Transverse colon (tissue), 4 donors: ENCODE data around the gene COL23A1. TPM values are rescaled to one million over a fixed set of nuclear protein-coding genes. Genes with fewer than 3 reads are reported as not detected.

Experiments used
- DNase-seq: peaks from one replicate; pipeline ENCODE4 v3.0.0-alpha.2; 2019
- H3K27ac ChIP-seq, 4 donors: fragments of 200-600 bp; sonication (generic); 2 replicates each; pipeline ENCODE4 v1.5.1; 2016 to 2018; ENCODE audit warnings: inconsistent platforms in 4 of 4
- H3K27me3 ChIP-seq: fragments of 200-600 bp; sonication (generic); 2 replicates; pipeline ENCODE4 v1.5.1; 2017; ENCODE audit warnings: inconsistent platforms
- H3K36me3 ChIP-seq, 4 donors: fragments of 200-600 bp; sonication (generic); 2 replicates each; pipeline ENCODE4 v1.5.1; 2017 to 2019; ENCODE audit warnings: inconsistent platforms in 4 of 4
- H3K4me1 ChIP-seq, 4 donors: fragments of 200-600 bp; sonication (generic); 2 replicates each; pipeline ENCODE4 v1.5.1; 2017 to 2020; ENCODE audit warnings: inconsistent platforms in 4 of 4
- H3K4me3 ChIP-seq, 4 donors: fragments of 200-600 bp; sonication (generic); 1 replicate in 1 of 4; 2 replicates in 3 of 4; pipeline versions ENCODE4 v1.5.1 to v1.6.1; 2017 to 2019; ENCODE audit warnings: inconsistent platforms in 4 of 4
- H3K9me3 ChIP-seq, 2 donors: fragments of 200-600 bp; sonication (generic); 2 replicates each; pipeline ENCODE4 v1.5.1; 2017 to 2019; ENCODE audit warnings: inconsistent platforms in 2 of 2
- EP300 ChIP-seq: sonication (generic); formaldehyde crosslinking; IDR thresholded peaks from one replicate; pipeline ENCODE4 v1.6.1; 2017; ENCODE audit warnings: antibody characterized with exemption, low read depth
- POLR2A ChIP-seq: fragments of 450-650 bp; IDR thresholded peaks from one replicate; pipeline ENCODE4 v1.6.1; 2016; ENCODE audit warnings: antibody characterized with exemption, mild to moderate bottlenecking, moderate library complexity
- POLR2AphosphoS5 ChIP-seq, 3 donors: sonication (generic); formaldehyde crosslinking; IDR thresholded peaks; one replicate each; pipeline ENCODE4 v1.6.1; 2016; ENCODE audit warnings: antibody characterized with exemption in 3 of 3
- WGBS, 2 donors: methylation state at CpG; one replicate each; pipeline ENCODE4 v1.1.5; 2018; ENCODE audit warnings: low coverage in 1 of 2; 5-methylcytosine and 5-hydroxymethylcytosine counted together
- in situ Hi-C, 4 donors: fragments of 200-750 bp; cut with MboI; loops; one replicate each; pipeline versions ENCODE4 v1.15.0 to v1.15.1; 2017; ENCODE audit warnings: low sequenced_read_pairs in 3 of 4, low pct_ligation_motif_present in 1 of 4, low pct_unique_long_range_greater_than_20kb in 1 of 4
- intact Hi-C: fragments of 100-400 bp; cut with DNase I; formaldehyde crosslinking; loops from one replicate; pipeline ENCODE4 v1.15.1; 2023; ENCODE audit warnings: low total_unique reads
- total RNA-seq, 4 donors: library from RNA; depleted of rRNA; stranded (reverse); fragments of >200 nt; gene quantifications; one replicate each; pipeline ENCODE4 v1.1.0, GENCODE V29; 2016
- TF ChIP-seq, protein P1 (sequence below), 5 experiments: fragments of 200-600 bp in 3 of 5; fragments of 450-650 bp in 2 of 5; sonication (generic) in 3 of 5; IDR thresholded peaks; 1 replicate in 2 of 5; 2 replicates in 3 of 5; pipeline ENCODE4 v1.5.1; 2016 to 2017; ENCODE audit warnings: antibody characterized with exemption in 5 of 5, inconsistent platforms in 3 of 5, mild to moderate bottlenecking in 2 of 5, moderate library complexity in 1 of 5

The COL23A1 gene
- total RNA-seq, 4 donors from 2014 or later = 0.14 to 2.2 (median 1.4) TPM; not detected in 1

DNA sequence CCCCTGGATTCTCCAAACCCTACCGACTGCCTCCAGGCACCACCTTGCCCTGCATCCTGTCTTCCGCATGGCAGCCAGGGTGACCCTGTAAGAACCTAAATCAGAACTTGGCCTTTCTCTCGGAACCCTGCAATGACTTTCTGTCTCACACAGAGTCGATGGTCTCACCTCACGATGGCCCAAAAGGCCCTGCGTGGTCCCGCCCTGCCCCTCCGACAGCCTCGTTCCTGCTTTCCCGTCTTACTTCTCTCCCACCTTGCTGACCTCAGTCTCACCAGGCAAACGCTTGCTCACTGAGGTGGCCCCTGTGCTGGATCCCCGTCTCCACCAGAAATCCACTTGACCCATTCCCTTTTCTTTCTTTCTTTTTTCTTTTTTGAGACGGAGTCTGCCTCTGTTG lies 214.8 kb downstream of the COL23A1 start:
- H3K27me3 ChIP-seq = no peaks in the 10 kb centered on the region
- TF ChIP-seq POLR2A (no peak), POLR2AphosphoS5 (IDR thresholded peaks at IDR 0.05) (no peak), EP300 (no peak)
- TF ChIP-seq, protein P1, sequence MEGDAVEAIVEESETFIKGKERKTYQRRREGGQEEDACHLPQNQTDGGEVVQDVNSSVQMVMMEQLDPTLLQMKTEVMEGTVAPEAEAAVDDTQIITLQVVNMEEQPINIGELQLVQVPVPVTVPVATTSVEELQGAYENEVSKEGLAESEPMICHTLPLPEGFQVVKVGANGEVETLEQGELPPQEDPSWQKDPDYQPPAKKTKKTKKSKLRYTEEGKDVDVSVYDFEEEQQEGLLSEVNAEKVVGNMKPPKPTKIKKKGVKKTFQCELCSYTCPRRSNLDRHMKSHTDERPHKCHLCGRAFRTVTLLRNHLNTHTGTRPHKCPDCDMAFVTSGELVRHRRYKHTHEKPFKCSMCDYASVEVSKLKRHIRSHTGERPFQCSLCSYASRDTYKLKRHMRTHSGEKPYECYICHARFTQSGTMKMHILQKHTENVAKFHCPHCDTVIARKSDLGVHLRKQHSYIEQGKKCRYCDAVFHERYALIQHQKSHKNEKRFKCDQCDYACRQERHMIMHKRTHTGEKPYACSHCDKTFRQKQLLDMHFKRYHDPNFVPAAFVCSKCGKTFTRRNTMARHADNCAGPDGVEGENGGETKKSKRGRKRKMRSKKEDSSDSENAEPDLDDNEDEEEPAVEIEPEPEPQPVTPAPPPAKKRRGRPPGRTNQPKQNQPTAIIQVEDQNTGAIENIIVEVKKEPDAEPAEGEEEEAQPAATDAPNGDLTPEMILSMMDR (IDR thresholded peaks at IDR 0.05) = no peak
- H3K27ac ChIP-seq = no peak overlapping the region
- WGBS, 2 donors = 94 to 97% methylated on average over 6 to 13 of the region's 13 CpGs
- peaks cover 0 to 8% (median 3%) of the 10 kb centered on the region in 4 donors for H3K4me1 ChIP-seq
- H3K36me3 ChIP-seq = no peaks in the 10 kb centered on the region
- intact Hi-C loops = no loop called here
- DNase-seq = no peak
- H3K4me3 ChIP-seq = no peak overlapping the region
- H3K9me3 ChIP-seq = no peaks in the 10 kb centered on the region
- in situ Hi-C loops = no loop called here

DNA sequence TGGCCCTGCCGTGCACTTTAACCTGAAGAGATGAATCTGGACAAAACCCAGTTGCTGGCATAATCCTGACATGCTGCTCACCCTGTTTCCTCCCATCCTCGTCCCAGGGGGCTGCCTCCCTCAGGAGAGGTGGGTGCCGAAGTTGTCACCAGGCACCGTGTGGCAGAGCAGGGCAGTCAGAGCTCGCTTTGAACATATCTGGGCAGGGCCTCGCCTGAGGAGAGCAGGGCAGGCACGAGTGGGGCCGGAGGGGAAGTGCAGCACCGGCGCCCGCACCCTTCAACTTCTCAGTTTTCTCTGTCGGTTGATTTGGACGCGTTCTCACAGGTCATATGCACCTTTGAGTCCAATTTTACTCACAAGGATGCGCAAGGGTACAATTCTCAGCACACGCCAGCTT lies 216.5 kb downstream of the COL23A1 start:
- Histone ChIP-seq H3K27me3 (no peaks in the 10 kb centered on the region), H3K27ac (no peak overlapping the region), H3K36me3 (no peaks in the 10 kb centered on the region), H3K4me3 (no peak overlapping the region), H3K9me3 (no peaks in the 10 kb centered on the region), H3K4me1 (peaks cover 0 to 8% (median 3%) of the 10 kb centered on the region in 4 donors)
- no peak for TF ChIP-seq EP300
- intact Hi-C loops (no loop called here), in situ Hi-C loops (no loop called here)
- WGBS, 2 donors = 84% methylated on average over 16 of the region's 16 CpGs; no CpG with 5 or more reads in 1 of the 2 donors
- DNase-seq = no peak

DNA sequence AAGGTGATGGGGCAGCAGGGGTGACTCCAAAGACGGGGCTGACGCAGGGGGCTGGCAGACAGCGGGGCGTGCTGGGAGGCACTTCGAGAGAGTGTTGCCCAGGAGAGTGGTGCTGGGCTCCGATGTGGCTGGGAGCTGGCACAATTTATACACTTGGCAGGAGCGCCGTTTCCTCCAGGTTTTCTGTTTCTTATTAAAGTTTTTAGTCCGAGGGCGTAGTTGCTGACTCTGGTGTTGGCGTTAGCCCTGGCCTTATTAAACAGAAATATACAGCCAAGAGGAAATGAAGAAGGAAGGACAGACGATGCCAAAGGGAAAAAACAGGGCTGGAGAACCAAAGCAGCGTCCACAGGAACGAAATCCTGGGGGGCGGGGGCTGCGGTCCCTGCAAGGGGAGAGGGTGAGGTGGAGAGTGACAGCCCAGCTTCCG lies 218.0 kb downstream of the COL23A1 start:
- 53 to 61% methylated on average over 6 to 17 of the region's 17 CpGs for WGBS, 2 donors
- in situ Hi-C loops = no loop called here
- H3K27ac ChIP-seq = peak overlapping the region in 2 of 4 donors; percentile 6 to 52
- no peak overlapping the region for H3K4me3 ChIP-seq
- H3K27me3 ChIP-seq = no peaks in the 10 kb centered on the region
- intact Hi-C loops = no loop called here
- TF ChIP-seq POLR2AphosphoS5 (IDR thresholded peaks at IDR 0.05) (no peak), EP300 (no peak), POLR2A (no peak)
- TF ChIP-seq, protein P1 (IDR thresholded peaks at IDR 0.05) = no peak
- no peaks in the 10 kb centered on the region for H3K9me3 ChIP-seq
- peaks cover 0 to 8% (median 3%) of the 10 kb centered on the region in 4 donors for H3K4me1 ChIP-seq
- no peaks in the 10 kb centered on the region for H3K36me3 ChIP-seq
- no peak for DNase-seq

DNA sequence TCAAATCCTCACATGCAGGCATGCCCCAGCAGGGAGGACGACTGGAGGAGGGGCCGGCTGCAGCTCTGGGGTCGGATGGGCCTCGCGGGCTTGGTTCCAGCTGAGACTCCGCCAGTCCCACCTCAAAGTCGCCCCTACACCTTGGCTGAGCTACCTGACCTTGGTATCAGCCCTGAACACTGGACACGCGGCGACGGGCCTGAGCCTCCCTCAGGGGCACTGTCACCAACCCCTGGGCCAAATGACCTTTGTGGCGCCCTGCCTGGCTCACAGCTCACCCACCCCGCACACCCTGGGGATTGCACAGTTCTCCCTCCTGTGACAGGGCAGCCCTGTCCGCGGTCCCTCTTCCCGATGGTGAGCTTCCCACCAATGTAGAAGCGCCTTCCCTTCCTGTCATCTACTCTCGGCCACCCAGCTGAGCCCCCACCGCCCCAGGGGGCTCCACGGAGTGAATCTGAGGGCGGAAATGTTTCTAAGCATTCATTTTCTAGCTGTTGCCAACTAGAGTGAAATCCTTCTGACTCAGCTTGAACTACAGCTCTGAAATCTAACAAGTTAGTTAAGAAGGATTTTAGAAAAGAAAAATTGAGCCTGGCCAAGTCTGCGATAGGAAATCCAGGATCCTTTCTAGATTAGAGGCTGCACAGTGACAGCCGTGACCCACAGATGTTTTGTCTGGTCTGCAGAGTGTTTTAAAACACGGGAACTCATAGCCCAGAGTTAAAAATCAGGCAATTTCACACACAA lies 218.7 kb downstream of the COL23A1 start:
- H3K4me3 ChIP-seq = no peak overlapping the region
- peaks cover 0 to 8% (median 3%) of the 10 kb centered on the region in 4 donors for H3K4me1 ChIP-seq
- intact Hi-C loops (no loop called here), in situ Hi-C loops (no loop called here)
- TF ChIP-seq, protein P1 (IDR thresholded peaks at IDR 0.05) = no peak
- TF ChIP-seq EP300 = no peak
- TF ChIP-seq POLR2AphosphoS5 (IDR thresholded peaks at IDR 0.05) = no peak
- TF ChIP-seq POLR2A = no peak
- no peaks in the 10 kb centered on the region for H3K27me3 ChIP-seq
- H3K36me3 ChIP-seq = no peaks in the 10 kb centered on the region
- H3K27ac ChIP-seq = peak overlapping the region in 2 of 4 donors; percentile 6 to 52
- no peak for DNase-seq
- no peaks in the 10 kb centered on the region for H3K9me3 ChIP-seq
- 73 to 86% methylated on average over 7 to 23 of the region's 24 CpGs for WGBS, 2 donors
